NCI-H2171 (cell line): Measurements from ENCODE around the gene PARP14.
"Not testable (repeated sequence)": the region's sequence is repeated elsewhere in the genome, so short reads cannot be mapped to it uniquely, and the experiment has no call there.

Experiments used
- DNase-seq: peaks from one replicate; lab custom pipeline; 2025; lab: John Stamatoyannopoulos, UW

Gene PARP14, protein sequence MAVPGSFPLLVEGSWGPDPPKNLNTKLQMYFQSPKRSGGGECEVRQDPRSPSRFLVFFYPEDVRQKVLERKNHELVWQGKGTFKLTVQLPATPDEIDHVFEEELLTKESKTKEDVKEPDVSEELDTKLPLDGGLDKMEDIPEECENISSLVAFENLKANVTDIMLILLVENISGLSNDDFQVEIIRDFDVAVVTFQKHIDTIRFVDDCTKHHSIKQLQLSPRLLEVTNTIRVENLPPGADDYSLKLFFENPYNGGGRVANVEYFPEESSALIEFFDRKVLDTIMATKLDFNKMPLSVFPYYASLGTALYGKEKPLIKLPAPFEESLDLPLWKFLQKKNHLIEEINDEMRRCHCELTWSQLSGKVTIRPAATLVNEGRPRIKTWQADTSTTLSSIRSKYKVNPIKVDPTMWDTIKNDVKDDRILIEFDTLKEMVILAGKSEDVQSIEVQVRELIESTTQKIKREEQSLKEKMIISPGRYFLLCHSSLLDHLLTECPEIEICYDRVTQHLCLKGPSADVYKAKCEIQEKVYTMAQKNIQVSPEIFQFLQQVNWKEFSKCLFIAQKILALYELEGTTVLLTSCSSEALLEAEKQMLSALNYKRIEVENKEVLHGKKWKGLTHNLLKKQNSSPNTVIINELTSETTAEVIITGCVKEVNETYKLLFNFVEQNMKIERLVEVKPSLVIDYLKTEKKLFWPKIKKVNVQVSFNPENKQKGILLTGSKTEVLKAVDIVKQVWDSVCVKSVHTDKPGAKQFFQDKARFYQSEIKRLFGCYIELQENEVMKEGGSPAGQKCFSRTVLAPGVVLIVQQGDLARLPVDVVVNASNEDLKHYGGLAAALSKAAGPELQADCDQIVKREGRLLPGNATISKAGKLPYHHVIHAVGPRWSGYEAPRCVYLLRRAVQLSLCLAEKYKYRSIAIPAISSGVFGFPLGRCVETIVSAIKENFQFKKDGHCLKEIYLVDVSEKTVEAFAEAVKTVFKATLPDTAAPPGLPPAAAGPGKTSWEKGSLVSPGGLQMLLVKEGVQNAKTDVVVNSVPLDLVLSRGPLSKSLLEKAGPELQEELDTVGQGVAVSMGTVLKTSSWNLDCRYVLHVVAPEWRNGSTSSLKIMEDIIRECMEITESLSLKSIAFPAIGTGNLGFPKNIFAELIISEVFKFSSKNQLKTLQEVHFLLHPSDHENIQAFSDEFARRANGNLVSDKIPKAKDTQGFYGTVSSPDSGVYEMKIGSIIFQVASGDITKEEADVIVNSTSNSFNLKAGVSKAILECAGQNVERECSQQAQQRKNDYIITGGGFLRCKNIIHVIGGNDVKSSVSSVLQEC (N-terminal part only)

GRCh38 chr3:122680475-122681283, at the start of gene PARP14:
Gene PARP14 (plus strand): TSS chr3:122680839. CDS start chr3:122680884, 45 bp downstream.
- DNase-seq = no peak

DNA sequence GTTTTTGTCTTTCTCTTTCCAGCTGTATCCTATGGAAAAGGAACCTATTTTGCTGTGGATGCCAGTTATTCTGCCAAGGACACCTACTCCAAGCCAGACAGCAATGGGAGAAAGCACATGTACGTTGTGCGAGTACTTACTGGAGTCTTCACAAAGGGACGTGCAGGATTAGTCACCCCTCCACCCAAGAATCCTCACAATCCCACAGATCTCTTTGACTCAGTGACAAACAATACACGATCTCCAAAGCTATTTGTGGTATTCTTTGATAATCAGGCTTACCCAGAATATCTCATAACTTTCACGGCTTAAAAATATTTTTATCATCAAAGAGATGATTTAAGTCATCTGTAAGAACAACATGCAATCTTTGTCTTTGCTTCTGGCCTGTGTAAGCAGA, 44.9 kb upstream of the PARP14 start:
- DNase-seq = no peak

DNA sequence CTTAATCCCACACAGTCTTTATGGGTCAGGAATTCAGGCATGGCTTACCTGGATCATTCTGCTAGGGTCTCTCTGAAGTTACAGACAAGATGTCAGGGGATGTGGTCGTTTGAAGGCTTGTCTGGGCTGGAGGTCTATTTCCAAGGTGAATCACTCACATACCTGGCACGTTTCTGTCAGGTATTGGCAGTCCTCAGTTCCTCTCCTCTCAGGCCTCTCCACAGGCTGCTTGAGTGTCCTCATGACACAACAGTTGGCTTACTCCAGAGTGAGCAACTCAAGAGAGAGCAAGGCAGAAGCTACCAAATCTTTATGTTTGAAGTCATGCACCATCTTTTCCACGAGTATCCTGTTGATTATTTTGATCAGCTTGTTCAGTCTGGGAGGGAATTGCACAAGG, 43.9 kb upstream of the PARP14 start:
- DNase-seq = no peak

- no peak for DNase-seq
Observed at GRCh38 chr3:122640437-122640999, 40.1 kb upstream of the PARP14 start.

- DNase-seq = no peak
Observed at GRCh38 chr3:122642935-122643334, 37.7 kb upstream of the PARP14 start.

GRCh38 chr3:122646146-122646988, 34.3 kb upstream of the PARP14 start:
- DNase-seq = no peak

GRCh38 chr3:122651233-122651907, 29.3 kb upstream of the PARP14 start:
- DNase-seq = not testable (repeated sequence)

GRCh38 chr3:122651962-122652361, 28.7 kb upstream of the PARP14 start:
- DNase-seq = not testable (repeated sequence)

DNA sequence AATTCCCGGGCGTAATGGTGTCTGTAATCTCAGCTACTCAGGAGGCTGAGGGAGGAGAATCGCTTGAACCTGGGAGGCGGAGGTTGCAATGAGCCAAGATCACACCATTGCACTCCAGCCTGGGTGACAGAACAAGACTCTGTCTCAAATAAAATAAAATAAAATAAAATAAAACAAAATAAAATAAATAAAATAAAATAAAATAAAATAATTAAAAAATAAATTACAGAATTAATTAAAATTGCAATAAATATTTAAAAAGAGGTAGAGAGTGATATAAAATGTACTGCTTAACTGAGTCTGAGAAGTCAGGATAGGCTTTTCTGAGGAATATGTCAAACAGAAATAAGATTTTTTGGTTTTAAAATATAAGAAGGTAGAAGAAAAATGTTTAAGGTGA, 22.3 kb upstream of the PARP14 start:
- DNase-seq = not testable (repeated sequence)

GRCh38 chr3:122660297-122660974, 20.2 kb upstream of the PARP14 start:
- DNase-seq = no peak

DNA sequence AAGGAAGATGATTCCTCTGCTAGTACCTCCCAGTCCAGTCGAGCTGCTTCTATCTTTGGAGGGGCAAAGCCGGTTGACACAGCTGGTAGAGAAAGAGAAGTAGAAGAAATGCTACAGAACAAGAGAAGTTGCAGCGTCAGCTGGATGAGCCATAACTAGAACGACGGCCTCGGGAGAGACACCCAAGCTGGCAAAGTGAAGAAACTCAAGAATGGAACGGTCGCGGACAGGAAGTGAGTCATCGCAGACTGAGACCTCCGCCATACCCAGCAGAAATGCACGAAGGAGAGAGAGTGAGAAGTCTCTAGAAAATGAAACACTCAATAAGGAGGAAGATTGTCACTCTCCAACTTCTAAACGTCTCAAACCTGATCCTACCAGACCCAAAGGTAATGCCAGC, 19.0 kb upstream of the PARP14 start:
- no peak for DNase-seq

DNA sequence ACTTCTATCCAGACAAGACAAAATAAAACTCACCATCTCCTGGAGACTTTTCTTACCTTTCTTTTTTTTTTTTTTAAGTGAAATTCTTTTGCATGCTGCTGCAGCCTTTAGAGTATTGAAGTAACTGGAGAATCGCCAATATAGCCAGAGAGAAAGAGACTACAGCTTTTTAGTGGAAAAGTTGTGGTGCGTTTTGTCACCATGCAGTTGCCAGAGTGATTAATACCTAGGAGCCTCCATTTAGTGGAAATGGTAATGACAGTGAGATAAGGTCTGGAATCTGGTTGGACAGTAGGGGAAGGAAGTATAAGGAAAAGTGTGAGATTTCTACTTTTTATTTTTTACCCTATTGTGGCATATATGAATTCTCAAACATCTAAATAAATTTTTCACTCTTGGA, 18.1 kb upstream of the PARP14 start:
- no peak for DNase-seq

DNA sequence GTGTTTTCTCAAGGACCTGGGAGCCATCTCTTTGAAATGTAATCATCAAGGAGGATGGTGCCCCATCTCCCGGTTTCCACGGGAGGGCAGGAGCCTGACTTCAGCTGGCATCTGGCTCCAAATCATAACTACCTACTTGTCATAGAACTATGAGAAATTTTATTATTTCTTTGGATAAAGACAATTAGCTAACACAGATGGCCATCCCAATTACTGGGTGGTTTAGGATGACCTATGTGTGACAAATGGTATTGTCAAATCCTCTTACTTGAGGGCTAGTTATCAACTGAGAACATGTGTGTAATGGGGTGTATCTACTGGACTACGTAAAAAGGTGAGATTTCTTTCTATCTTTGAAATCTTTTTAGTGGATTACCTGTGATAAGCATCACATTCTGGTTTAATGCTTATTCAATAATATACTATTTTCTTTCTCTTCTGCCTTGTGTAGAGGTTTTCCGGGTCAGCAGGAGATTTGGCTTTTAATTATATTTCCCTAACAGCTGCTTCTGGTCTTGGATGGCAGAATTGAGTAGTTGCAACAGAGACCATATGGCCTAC, 15.3 kb upstream of the PARP14 start:
- DNase-seq = peak; percentile 40

DNA sequence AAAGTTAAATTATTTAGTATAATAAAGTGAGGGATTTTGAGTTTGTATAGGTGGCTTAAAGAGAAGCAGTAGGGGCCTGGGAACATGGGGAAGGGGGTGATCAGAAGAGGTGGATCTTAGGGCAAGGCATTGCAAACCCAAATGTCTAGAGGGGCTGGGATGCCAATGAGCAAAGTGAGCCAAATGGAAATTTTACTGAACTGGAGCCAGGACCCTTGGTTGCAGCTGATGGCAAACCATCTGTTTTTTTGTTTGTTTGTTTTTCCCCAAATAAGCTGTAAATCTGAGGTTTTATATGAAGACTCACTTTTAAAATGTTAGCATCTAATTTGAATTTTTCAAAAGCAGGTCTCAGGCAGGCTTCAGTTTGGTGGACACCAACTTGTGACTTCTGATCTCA, 14.8 kb upstream of the PARP14 start:
- DNase-seq = no peak

DNA sequence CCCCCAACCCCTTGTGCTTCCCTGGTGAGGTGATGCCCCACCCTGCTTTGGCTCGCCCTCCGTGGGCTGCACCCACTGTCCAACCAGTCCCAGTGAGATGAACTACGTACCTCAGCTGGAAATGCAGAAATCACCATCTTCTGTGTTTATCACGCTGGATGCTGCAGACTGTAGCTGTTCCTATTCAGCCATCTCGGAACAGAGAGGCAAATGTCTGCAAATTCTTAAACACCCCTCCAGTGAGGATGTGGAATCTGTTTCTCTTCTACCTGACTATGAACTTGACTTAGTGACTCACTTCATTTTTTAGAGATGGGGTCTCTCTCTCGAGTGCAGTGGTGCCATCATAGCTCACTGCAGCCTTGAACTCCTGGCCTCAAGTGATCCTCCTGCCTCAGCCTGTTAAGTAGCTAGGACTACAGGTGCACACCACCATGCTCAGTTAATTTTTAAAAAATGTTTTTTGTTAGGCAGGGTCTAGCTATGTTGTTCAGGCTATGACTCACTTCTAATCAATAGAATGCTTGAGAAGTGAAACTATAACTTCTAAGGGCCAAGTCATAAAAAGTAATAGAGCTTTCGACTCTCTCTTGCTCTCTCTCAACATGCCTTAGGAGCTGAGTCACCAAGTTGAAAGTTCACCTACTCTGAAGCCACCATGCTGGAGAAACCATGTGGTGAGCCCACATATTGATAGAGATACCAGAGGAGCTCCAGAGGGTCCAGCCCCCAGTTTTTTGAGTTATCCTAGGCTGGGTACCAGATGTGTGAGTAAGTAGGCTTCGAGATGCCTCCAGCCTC, 11.5 kb upstream of the PARP14 start:
- DNase-seq = no peak

DNA sequence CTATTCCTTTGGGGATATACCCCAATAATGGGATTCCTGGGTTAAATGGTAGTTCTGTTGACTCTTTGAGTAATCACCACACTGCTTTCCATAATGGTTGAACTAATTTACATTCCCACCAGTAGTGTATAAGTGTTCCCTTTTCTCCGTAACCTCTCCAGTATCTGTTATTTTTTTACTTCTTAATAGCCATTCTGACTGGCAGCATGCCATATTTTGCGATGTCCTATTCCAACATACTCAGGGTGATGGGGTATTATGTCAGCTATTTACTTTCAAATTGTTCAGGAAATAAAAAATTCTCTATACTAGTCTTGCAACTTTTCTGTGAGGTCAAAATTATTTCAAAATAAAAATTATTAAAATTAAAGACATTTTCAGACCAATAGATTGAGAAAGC, 9.1 kb upstream of the PARP14 start:
- DNase-seq = no peak

DNA sequence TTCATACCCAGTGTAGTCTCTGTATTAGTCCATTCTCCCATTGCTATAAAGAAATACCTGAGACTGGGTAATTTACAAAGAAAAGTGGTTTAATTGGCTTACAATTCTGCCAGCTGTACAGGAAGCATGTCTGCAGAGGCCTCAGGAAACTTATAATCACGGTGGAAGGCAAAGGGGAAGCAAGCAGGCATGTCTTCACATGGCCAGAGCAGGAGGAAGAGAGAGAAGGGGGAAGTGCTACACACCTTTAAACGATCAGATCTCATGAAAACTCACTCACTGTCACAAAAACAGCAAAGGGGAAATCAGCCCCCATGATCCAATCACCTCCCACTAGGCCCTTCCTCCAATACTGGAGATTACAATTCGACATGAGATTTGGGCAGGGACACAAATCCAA, 6.3 kb upstream of the PARP14 start:
- no peak for DNase-seq

GRCh38 chr3:122676759-122677158, 3.9 kb upstream of the PARP14 start:
- DNase-seq = no peak
